NCI-H510A treated with DMSO at 0.1 percent for 48 hours (cell line): ENCODE results near the gene PDYN.

Experiments used
- DNase-seq: peaks from one replicate; lab custom pipeline; 2025; lab: John Stamatoyannopoulos, UW

Gene PDYN

DNA sequence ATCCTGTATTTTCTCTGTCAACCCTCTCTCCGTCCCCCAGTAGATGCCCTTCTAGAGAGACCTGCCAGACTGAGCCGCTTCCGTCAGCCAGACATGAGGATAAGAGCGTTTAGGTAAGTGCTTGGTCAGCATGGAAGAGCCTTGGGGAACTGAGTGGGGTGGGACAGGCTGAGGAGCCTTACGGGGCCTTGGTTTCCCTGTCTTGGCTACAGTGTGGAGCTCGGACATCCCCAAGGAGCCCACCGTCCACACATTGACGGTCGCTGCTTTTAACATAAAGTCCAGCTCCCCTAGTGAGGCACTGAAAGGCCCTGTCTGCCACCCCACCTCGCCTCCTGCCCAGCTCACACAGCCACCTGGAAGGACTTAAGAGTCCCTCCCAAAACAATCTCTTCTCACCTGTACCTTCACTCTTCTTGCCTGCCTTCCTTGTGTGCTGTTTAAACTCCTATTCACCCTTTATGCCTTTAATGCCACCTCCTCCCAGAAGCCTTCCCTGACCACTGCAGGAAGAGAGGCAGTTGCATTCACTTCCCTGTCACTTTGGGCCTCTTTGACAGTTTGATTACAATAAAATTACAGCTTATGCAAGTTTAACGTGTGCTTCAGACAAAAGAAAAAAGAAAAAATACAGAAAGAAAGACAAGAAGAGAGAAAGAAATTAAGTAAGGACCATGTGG, 42.3 kb downstream of the PDYN start:
- DNase-seq: no peak

DNA sequence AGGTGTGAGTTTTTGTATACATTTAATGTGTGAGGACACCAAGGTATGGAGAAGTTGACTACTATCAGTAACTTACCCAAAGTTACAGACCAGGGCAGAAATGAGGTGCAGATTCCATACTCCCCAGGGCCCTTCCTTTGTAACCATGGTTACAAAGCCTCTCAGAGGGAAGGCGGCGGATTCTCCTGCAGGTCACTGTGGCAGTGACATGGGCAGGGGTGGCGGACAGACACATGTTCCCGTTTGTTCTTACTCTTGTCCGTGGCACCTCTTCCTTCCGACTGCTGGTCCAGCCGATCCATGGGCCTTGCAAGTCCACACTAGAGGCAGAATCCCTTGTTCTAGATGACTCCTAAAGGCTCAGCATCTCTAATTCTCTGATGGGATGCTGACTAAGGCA, 43.0 kb downstream of the PDYN start:
- no peak for DNase-seq

- no peak for DNase-seq
These were observed 44.3 kb downstream of the PDYN start for GRCh38 chr20:1949347-1950100.

GRCh38 chr20:1947535-1947846, 46.4 kb downstream of the PDYN start:
- no peak for DNase-seq

DNA sequence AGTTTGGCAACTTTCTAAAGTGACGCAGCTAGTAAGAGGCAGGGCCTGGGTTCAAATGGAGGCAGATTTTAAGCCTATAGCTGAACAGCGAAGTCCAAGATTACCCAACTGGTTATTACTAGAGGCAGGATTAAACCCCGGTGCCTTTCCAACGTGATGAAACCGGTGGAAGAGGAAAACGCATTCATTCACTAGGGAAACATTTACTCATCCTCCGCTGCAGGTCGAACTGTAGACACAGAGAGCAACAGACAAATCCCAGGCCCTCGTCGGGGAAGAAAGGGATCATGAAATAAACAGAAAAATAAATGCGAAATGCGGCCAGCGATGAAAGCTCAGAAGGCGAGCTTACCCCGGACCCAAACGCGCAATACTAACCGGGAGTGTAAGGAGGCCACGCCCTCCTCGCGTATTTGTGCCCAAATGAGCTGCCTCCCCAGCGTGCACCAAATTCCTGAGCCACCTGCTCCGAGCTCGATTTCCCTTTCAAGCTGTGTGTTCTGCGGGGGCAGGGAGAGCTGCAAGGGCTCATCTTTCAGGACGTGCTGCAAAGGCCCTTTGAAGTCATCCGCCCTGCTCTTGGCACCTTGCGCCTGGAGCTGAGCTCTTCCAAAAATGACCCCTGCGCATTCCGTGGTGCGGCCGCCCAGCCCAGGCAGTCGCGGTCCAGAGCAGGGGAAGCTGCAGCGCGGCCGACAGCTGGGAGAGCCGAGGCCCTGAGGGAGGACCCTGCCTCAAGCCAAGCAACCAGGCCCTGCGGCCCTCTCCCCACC, 46.9 kb downstream of the PDYN start:
- no peak for DNase-seq

DNA sequence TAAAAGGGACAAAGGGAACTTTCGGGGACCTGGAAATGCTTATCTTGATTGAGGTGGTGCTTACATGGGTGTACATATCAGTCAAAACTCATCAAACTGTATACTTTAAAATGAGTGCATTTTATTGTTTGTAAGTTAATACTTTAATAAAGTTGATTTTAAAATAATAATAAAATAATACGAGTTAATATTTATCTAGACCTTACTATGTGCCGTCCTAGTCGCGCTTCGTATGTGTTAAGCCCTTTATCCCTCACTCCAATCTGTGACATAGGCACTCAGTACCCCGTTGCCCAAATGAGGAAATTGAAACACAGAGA, 47.5 kb downstream of the PDYN start:
- DNase-seq: no peak

DNA sequence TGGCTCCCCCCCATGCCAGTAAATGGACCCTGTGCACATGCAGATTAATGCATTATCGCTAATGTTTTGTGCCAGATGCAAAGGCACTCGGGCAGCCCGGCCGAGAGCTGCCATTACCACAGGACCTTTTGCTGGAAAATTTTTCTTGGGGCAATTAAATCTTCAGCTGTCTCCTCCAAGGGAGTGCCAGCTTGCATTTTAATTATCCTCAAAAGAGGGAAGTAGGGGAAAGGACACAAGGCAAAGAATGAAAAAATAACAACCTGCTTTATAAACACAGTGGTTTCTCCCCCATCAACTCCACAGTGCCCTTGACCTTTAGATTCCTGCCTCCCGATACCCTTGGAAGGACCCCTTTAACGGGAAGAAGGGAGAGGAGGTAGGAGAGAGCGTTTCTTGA, 48.2 kb downstream of the PDYN start:
- no peak for DNase-seq

GRCh38 chr20:1945134-1945618, 48.7 kb downstream of the PDYN start:
- DNase-seq: no peak

GRCh38 chr20:1944345-1945091, 49.3 kb downstream of the PDYN start:
- DNase-seq: no peak

- no peak for DNase-seq
These were observed 50.4 kb downstream of the PDYN start for GRCh38 chr20:1943275-1944002.

DNA sequence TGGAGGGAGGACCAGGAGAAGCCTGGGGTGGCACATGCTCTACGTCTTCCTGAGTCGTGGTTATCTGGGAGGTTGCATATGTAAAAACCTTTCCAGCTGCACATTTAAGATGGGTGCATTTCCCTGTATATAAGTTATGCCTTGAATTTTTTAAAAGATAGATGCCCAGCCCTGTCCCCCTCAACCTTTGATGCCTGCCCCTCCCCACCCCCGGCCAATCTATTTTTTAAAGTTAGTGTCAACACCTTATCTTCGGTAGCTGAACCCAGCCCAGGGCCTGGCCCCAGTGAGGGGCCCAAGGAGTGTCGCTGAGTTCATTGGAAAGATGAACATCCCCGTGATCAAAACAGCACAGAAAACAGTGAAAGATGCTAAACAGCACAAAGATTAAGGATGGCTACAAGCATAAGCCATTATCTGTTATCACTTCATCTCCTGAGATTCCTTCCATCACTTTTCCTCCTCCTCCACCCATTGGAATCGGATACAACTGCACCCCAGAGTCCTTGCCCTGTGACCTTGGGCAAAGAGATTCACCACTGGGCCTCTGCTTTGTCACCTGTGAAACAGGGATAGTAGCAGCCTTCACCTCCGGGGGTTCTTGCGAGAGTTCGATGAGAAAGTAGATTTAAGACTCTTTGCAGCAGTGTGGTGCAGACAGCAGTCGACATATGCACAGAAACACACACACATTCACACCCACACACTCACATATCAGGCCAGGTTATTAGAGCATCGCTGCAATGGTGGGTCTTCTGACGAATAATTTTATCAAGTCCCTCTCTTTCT, 51.2 kb downstream of the PDYN start:
- DNase-seq: no peak

GRCh38 chr20:1942061-1942460, 51.8 kb downstream of the PDYN start:
- DNase-seq: no peak

GRCh38 chr20:1941226-1941625, 52.6 kb downstream of the PDYN start:
- DNase-seq: no peak

DNA sequence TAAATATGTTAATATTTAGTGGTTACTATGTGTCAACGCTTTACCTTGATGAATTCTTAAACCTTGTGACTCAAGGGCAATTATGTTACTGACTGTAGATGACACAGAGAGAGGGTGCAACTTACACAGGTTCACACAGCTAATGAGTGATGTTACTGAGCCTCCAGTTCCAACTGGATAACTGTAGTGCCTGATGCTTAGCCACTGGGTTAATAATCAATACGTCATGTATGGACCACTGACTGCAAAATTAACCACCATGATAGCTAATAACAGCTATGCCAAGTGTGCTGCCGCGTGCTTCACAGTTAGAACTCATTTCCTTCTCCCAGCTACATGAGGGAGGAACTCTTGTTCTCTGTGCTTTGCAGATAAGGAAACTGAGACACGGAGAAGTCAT, 53.3 kb downstream of the PDYN start:
- DNase-seq: no peak

DNA sequence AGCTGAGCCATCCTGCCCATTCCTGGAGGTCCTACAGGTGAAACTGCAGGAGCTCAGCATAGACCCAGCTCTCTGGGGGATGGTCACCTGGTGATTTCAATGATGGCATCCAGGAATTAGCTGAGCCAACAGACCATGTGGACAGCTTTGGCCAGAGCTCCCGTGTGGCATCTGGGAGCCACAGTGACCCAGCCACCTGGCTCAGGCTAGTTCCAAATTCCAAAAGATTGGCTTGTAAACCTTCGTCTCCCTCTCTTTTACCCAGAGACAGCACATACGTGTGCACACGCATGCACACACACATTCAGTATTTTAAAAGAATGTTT, 54.6 kb downstream of the PDYN start:
- no peak for DNase-seq

- DNase-seq: no peak
These were observed 55.2 kb downstream of the PDYN start for GRCh38 chr20:1938464-1939269.

- no peak for DNase-seq
These were observed 56.4 kb downstream of the PDYN start for GRCh38 chr20:1937316-1937976.

GRCh38 chr20:1935696-1936366, 58.0 kb downstream of the PDYN start:
- DNase-seq: no peak
